Neural progenitor cell (in vitro differentiated cells): ENCODE results near the gene PLEKHA1. TPM values are rescaled to one million over a fixed set of nuclear protein-coding genes. Genes with fewer than 3 reads are reported as not detected.

Source experiments
- DNase-seq: peaks from one replicate; pipeline ENCODE4 v3.0.0-alpha.2; 2016; ENCODE audit warnings: low spot score
- H2AFZ ChIP-seq: fragments of 200-600 bp; sonication (generic); replicated peaks from 2 replicates; pipeline ENCODE4 v1.6.1; 2016; ENCODE audit warnings: antibody characterized with exemption
- H3F3A ChIP-seq: fragments of 200-600 bp; sonication (generic); 2 replicates; pipeline ENCODE4 v1.6.1; 2016; ENCODE audit warnings: antibody characterized with exemption, low read depth
- H3K27ac ChIP-seq: fragments of 200-600 bp; sonication (generic); 2 replicates; pipeline ENCODE4 v1.5.1; 2016; ENCODE audit warnings: mild to moderate bottlenecking
- H3K27me3 ChIP-seq: fragments of 200-600 bp; sonication (generic); 2 replicates; pipeline ENCODE4 v1.6.1; 2016; ENCODE audit warnings: mild to moderate bottlenecking, moderate library complexity
- H3K36me3 ChIP-seq: fragments of 200-600 bp; sonication (generic); 2 replicates; pipeline ENCODE4 v1.5.1; 2016
- H3K4me1 ChIP-seq: fragments of 200-600 bp; sonication (generic); 2 replicates; pipeline ENCODE4 v1.6.1; 2016; ENCODE audit warnings: mixed run types
- H3K4me2 ChIP-seq: fragments of 200-600 bp; sonication (generic); 2 replicates; pipeline ENCODE4 v1.6.1; 2016
- H3K4me3 ChIP-seq: fragments of 200-600 bp; sonication (generic); 2 replicates; pipeline ENCODE4 v1.5.1; 2016
- H3K79me2 ChIP-seq: fragments of 200-600 bp; sonication (generic); 2 replicates; pipeline ENCODE4 v1.6.1; 2016; ENCODE audit warnings: low read depth
- H3K9ac ChIP-seq: fragments of 200-600 bp; sonication (generic); 2 replicates; pipeline ENCODE4 v1.6.1; 2016
- H3K9me3 ChIP-seq: fragments of 200-600 bp; sonication (generic); 2 replicates; pipeline ENCODE4 v1.5.1; 2016; ENCODE audit warnings: low read depth
- H4K20me1 ChIP-seq: fragments of 200-600 bp; sonication (generic); 2 replicates; pipeline ENCODE4 v1.6.1; 2016; ENCODE audit warnings: low read depth
- H3K27ac Mint-ChIP-seq: 3 replicates; pipeline ENCODE4 v1.8.0; 2021; ENCODE audit warnings: mixed read lengths
- H3K27me3 Mint-ChIP-seq: 2 replicates; pipeline ENCODE4 v1.8.0; 2022; ENCODE audit warnings: low read depth, mild to moderate bottlenecking, inconsistent platforms, moderate library complexity, mixed read lengths; ENCODE audit not compliant: insufficient read depth
- H3K36me3 Mint-ChIP-seq: 3 replicates; pipeline ENCODE4 v1.8.0; 2021; ENCODE audit warnings: mixed read lengths
- H3K4me1 Mint-ChIP-seq: 3 replicates; pipeline ENCODE4 v1.8.0; 2021; ENCODE audit warnings: mixed read lengths
- H3K4me3 Mint-ChIP-seq: 3 replicates; pipeline ENCODE4 v1.8.0; 2021; ENCODE audit warnings: mild to moderate bottlenecking, moderate library complexity, mixed read lengths
- H3K9me3 Mint-ChIP-seq: 3 replicates; pipeline ENCODE4 v1.8.0; 2020; ENCODE audit warnings: mixed read lengths
- EZH2 ChIP-seq: fragments of 200-600 bp; sonication (generic); IDR thresholded peaks from 2 replicates; pipeline ENCODE4 v1.6.1; 2017; ENCODE audit warnings: antibody characterized with exemption, mild to moderate bottlenecking, moderate library complexity
- EZH2phosphoT487 ChIP-seq: fragments of 200-600 bp; sonication (generic); IDR thresholded peaks from 2 replicates; pipeline ENCODE4 v1.6.1; 2017; ENCODE audit warnings: antibody characterized with exemption
- total RNA-seq: library from RNA; depleted of rRNA; stranded (reverse); fragments of >200 nt; gene quantifications from 2 replicates; pipeline ENCODE4 v1.2.3, GENCODE V29; 2015; ENCODE audit warnings: low replicate concordance
- TF ChIP-seq, protein P1 (sequence below): fragments of 200-600 bp; sonication (generic); IDR thresholded peaks from 2 replicates; pipeline ENCODE4 v1.5.1; 2017; ENCODE audit warnings: antibody characterized with exemption, mild to moderate bottlenecking

PLEKHA1 gene
- total RNA-seq, 1 donor from 2014 or later: 79.1 TPM

DNA sequence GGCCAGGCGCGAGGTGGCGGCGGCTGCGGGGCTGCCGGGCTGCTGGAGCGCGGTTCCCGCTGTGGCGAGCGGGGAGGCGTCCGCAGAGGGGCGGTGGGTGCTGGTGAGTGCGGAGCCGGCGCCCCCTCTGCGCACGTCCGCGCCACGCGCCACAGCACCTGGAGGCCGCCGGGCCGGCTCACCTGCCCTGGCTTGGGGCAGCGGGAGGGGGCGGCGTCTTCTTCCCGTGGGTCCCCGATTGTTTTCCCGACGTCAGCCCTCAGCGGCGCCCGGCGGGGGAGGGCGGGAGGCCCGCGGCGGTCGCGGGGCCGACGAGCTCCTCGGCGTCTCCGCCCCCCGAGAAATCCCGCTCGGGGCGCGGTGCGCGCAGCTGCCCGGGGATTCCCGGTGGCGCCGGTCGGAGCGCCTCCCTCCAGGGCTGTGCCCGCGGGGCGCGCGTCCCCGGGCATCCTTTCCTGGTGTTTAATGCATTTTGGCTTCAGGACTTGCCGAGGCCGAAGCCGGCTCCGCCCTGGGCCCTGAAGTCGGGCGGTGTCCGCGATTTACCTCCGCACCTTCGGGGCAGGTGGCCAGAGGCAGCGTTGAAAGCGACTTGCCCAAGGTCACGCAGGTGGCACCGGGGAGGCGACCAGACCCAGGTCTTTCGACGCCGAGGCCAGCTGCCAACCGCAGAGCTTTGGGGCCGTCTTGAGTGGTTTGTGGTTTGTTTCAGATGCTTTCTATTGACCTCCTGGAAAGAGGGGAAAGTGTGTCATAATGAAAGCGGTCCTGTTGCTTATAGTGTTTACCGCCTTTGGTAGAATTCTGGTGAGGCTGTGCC, 561 bp downstream of the PLEKHA1 start:
- Histone ChIP-seq H3K36me3 (no peaks in the 10 kb centered on the region), H4K20me1 (no peaks in the 10 kb centered on the region), H3K79me2 (peaks cover 51% of the 10 kb centered on the region), H3K4me3 (peak overlapping the region; percentile 96), H3K27ac (peak overlapping the region; percentile 66), H3K4me1 (peaks cover 18% of the 10 kb centered on the region), H3K4me2 (peak overlapping the region; percentile 90), H2AFZ (peak overlapping the region; percentile 95), H3K9ac (peak overlapping the region; percentile 37), H3K9me3 (no peaks in the 10 kb centered on the region), H3K27me3 (peaks cover 18% of the 10 kb centered on the region), H3F3A (peaks cover 7% of the 10 kb centered on the region)
- TF ChIP-seq, protein P1, sequence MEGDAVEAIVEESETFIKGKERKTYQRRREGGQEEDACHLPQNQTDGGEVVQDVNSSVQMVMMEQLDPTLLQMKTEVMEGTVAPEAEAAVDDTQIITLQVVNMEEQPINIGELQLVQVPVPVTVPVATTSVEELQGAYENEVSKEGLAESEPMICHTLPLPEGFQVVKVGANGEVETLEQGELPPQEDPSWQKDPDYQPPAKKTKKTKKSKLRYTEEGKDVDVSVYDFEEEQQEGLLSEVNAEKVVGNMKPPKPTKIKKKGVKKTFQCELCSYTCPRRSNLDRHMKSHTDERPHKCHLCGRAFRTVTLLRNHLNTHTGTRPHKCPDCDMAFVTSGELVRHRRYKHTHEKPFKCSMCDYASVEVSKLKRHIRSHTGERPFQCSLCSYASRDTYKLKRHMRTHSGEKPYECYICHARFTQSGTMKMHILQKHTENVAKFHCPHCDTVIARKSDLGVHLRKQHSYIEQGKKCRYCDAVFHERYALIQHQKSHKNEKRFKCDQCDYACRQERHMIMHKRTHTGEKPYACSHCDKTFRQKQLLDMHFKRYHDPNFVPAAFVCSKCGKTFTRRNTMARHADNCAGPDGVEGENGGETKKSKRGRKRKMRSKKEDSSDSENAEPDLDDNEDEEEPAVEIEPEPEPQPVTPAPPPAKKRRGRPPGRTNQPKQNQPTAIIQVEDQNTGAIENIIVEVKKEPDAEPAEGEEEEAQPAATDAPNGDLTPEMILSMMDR: no peak
- TF ChIP-seq EZH2phosphoT487 (no peak), EZH2 (no peak)
- H3K4me1 Mint-ChIP-seq: peaks cover 23% of the 10 kb centered on the region
- peak overlapping the region; percentile 95 for H3K4me3 Mint-ChIP-seq
- peak overlapping the region; percentile 82 for H3K27ac Mint-ChIP-seq
- DNase-seq: peak; percentile 77
- H3K27me3 Mint-ChIP-seq: peaks cover 7% of the 10 kb centered on the region
- no peaks in the 10 kb centered on the region for H3K9me3 Mint-ChIP-seq
- H3K36me3 Mint-ChIP-seq: peaks cover 8% of the 10 kb centered on the region

DNA sequence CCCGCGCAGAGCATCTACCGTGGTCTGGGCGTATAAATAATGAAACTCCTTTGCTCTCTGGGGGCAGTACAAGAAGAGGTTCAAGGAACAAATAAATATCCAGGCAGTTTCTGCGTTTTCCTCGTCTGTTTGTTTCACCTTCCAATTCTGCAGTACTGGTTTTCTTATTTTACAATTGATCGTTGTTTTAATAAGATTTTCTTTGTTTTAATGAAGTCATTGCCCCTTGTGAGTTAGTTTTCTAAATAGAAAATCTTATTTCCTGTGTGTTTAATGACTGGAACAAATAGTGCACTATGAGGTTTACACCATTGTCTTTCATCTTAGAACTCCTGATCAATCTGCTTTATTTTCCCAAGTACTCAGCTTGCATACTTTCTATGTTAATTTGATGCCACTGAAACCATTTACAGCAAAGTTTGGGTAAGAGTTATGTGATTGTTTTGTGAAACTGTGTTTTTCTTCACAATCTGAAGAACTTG, 1.2 kb downstream of the PLEKHA1 start:
- TF ChIP-seq EZH2: no peak
- TF ChIP-seq, protein P1: no peak
- TF ChIP-seq EZH2phosphoT487: no peak
- no peaks in the 10 kb centered on the region for H3K9me3 Mint-ChIP-seq
- Histone ChIP-seq H3K36me3 (no peaks in the 10 kb centered on the region), H2AFZ (peak overlapping the region; percentile 95), H3K4me2 (peak overlapping the region; percentile 90), H3K4me1 (peaks cover 18% of the 10 kb centered on the region), H3F3A (peaks cover 7% of the 10 kb centered on the region), H3K27ac (no peak overlapping the region), H3K4me3 (peak overlapping the region; percentile 96), H3K9ac (no peak overlapping the region), H3K79me2 (peaks cover 58% of the 10 kb centered on the region), H3K9me3 (no peaks in the 10 kb centered on the region), H4K20me1 (no peaks in the 10 kb centered on the region), H3K27me3 (peaks cover 18% of the 10 kb centered on the region)
- peaks cover 8% of the 10 kb centered on the region for H3K36me3 Mint-ChIP-seq
- H3K4me1 Mint-ChIP-seq: peaks cover 21% of the 10 kb centered on the region
- DNase-seq: no peak
- H3K4me3 Mint-ChIP-seq: peak overlapping the region; percentile 95
- H3K27ac Mint-ChIP-seq: peak overlapping the region; percentile 82
- H3K27me3 Mint-ChIP-seq: peaks cover 7% of the 10 kb centered on the region

DNA sequence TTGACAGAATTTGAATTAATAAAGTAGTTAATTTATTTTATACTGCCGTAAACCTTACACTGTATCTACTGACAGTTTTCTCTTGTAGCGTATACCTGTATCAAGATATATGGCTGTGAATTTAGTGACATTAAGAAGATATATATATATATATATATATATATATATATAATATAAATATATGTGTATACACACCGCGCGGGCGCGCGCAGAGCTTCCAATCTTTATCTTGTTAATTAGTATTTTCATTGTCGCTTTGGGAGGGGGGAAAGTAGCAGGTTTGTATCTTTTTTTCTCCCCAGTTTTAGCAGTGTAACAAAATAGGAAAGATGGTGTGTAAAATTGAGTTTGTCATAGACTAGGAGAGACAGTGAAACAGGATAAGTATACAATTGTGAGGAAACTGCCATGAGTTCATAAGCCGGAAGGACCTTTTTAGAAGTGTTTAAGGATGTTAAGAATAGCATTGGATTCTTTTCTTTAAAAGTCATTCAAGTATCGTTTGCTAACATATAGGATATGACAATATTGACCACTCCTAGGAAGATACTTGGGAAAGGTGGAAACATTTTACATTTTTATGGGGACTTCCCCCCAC, 2.0 kb downstream of the PLEKHA1 start:
- Histone ChIP-seq H3K9ac (no peak overlapping the region), H3K9me3 (no peaks in the 10 kb centered on the region), H4K20me1 (no peaks in the 10 kb centered on the region), H2AFZ (no peak overlapping the region), H3K36me3 (no peaks in the 10 kb centered on the region), H3K27ac (no peak overlapping the region), H3F3A (peaks cover 7% of the 10 kb centered on the region), H3K4me2 (peak overlapping the region; percentile 90), H3K79me2 (peaks cover 65% of the 10 kb centered on the region), H3K4me1 (peaks cover 18% of the 10 kb centered on the region), H3K27me3 (peaks cover 18% of the 10 kb centered on the region), H3K4me3 (peak overlapping the region; percentile 96)
- H3K4me1 Mint-ChIP-seq: peaks cover 17% of the 10 kb centered on the region
- TF ChIP-seq EZH2phosphoT487: no peak
- TF ChIP-seq EZH2: no peak
- TF ChIP-seq, protein P1: no peak
- H3K9me3 Mint-ChIP-seq: peaks cover 1% of the 10 kb centered on the region
- DNase-seq: no peak
- peak overlapping the region; percentile 24 for H3K4me3 Mint-ChIP-seq
- peaks cover 7% of the 10 kb centered on the region for H3K27me3 Mint-ChIP-seq
- peaks cover 8% of the 10 kb centered on the region for H3K36me3 Mint-ChIP-seq
- H3K27ac Mint-ChIP-seq: no peak overlapping the region
